Thoracic aorta (tissue), 2 donors: ENCODE results near the gene ZBTB39. TPM values are rescaled to one million over a fixed set of nuclear protein-coding genes. Genes with fewer than 3 reads are reported as not detected.

Experiments used
- ATAC-seq: fragments of 150-250 bp; one replicate; pipeline ENCODE4 v1.8.0; 2017; ENCODE audit warnings: low read depth; ENCODE audit not compliant: insufficient number of reproducible peaks, low FRiP score
- DNase-seq: peaks from one replicate; pipeline ENCODE4 v3.0.0-alpha.2; 2020; ENCODE audit warnings: low spot score
- H3K27ac ChIP-seq, 2 donors: fragments of 200-600 bp; sonication (generic); 1 replicate in 1 of 2; 2 replicates in 1 of 2; pipeline ENCODE4 v1.5.1; 2016; ENCODE audit warnings: mild to moderate bottlenecking in 2 of 2, moderate library complexity in 2 of 2
- H3K27me3 ChIP-seq: fragments of 200-600 bp; sonication (generic); replicated peaks from 2 replicates; pipeline ENCODE4 v1.6.0; 2016; ENCODE audit warnings: mild to moderate bottlenecking; ENCODE audit not compliant: insufficient read depth
- H3K36me3 ChIP-seq: fragments of 200-600 bp; sonication (generic); one replicate; pipeline ENCODE4 v1.5.1; 2016
- H3K4me1 ChIP-seq, 2 donors: fragments of 200-600 bp; sonication (generic); 1 replicate in 1 of 2; 2 replicates in 1 of 2; pipeline versions ENCODE4 v1.5.1 to v1.6.0; 2016; ENCODE audit warnings: low read depth in 2 of 2, mild to moderate bottlenecking in 1 of 2; ENCODE audit not compliant: control insufficient read depth in 1 of 2
- H3K4me3 ChIP-seq: fragments of 200-600 bp; sonication (generic); 2 replicates; pipeline ENCODE4 v1.5.1; 2016; ENCODE audit warnings: mild to moderate bottlenecking
- H3K9me3 ChIP-seq: fragments of 200-600 bp; sonication (generic); 2 replicates; pipeline ENCODE4 v1.5.1; 2016
- total RNA-seq, 2 donors: library from RNA; depleted of rRNA; stranded (reverse); fragments of >200 nt; gene quantifications; one replicate each; pipeline versions ENCODE4 v1.1.0 to v1.2.3, GENCODE V29; 2016
- TF ChIP-seq, protein P1 (sequence below): fragments of 200-600 bp; sonication (generic); IDR thresholded peaks from one replicate; pipeline ENCODE4 v1.5.1; 2019; ENCODE audit warnings: antibody characterized with exemption

The ZBTB39 gene
- total RNA-seq, 2 donors from 2014 or later, result 3.1 to 8.3 TPM

DNA sequence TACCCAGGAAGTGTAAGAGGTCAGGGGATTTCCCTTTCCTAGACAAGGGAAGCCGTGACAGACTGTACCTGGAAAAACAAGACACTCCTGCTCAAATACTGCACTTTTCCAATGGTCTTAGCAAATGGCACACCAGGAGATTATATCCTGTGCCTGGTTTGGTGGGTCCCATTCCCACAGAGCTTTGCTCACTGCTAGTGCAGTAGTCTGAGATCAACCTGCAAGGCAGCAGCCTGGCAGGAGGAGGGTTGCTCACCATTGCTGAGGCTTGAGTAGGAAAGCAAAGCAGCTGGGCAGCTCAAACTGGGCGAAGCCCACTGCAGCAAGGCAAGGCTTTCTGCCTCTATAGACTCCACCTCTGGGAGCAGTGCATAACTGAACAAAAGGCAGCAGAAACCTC is 47.9 kb downstream of the ZBTB39 start:
- DNase-seq (no peak), ATAC-seq (no peak)
- peaks cover 7% of the 10 kb centered on the region for H3K9me3 ChIP-seq
- no peak overlapping the region for H3K27ac ChIP-seq
- TF ChIP-seq, protein P1, sequence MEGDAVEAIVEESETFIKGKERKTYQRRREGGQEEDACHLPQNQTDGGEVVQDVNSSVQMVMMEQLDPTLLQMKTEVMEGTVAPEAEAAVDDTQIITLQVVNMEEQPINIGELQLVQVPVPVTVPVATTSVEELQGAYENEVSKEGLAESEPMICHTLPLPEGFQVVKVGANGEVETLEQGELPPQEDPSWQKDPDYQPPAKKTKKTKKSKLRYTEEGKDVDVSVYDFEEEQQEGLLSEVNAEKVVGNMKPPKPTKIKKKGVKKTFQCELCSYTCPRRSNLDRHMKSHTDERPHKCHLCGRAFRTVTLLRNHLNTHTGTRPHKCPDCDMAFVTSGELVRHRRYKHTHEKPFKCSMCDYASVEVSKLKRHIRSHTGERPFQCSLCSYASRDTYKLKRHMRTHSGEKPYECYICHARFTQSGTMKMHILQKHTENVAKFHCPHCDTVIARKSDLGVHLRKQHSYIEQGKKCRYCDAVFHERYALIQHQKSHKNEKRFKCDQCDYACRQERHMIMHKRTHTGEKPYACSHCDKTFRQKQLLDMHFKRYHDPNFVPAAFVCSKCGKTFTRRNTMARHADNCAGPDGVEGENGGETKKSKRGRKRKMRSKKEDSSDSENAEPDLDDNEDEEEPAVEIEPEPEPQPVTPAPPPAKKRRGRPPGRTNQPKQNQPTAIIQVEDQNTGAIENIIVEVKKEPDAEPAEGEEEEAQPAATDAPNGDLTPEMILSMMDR, result no peak
- no peaks in the 10 kb centered on the region for H3K36me3 ChIP-seq
- H3K4me3 ChIP-seq, result no peak overlapping the region
- H3K27me3 ChIP-seq, result no peaks in the 10 kb centered on the region
- H3K4me1 ChIP-seq, result no peaks in the 10 kb centered on the region

DNA sequence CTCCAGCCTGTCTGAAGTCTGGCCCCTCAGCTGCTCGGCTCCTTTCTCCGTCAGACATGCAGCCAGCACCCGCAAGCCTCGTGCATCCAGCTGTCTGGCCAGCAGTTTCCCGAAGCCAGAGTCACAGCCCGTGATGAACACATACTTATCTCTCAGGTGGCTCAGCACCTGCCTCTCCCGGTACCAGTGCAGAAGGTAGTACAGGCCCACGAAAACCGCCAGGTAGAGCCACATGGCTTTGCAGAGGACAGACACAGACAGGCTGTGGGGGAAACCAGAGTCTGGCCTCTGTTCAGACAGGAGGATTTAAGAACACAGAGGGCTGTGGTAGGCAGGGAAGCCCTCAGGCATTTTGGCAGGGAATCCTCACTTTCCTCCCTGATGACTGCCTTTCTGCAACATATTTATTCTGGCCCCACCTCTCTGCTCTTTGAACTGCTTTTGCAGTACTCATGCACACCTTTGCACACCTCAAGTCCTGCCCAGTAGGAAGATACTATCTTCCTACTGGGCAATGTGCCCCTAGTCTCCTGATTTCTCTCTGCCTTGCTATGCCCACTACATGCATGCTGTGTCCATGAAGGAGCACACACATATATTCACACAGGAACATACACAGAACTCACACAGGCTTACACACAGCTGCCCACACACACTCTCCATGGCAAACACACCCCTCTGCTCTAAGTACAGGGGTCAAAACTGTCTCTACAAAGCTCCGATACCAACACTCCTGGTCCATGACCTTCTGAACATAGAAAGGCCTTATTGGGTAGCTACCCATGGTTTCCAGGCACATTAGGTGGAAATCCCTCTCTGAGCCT is 48.9 kb downstream of the ZBTB39 start, which contains the start of gene RDH16:
Gene RDH16 (minus strand): TSS at position 380 of the 824 bp plus-strand sequence. CDS start 146 bp downstream, at position 234.
- TF ChIP-seq, protein P1, result no peak
- no peak within 1 kb of the TSS for H3K4me3 ChIP-seq
- no peaks in the 10 kb centered on the region for H3K36me3 ChIP-seq
- peaks cover 7% of the 10 kb centered on the region for H3K9me3 ChIP-seq
- ATAC-seq (no peak), DNase-seq (no peak)
- no peaks in the 10 kb centered on the region for H3K4me1 ChIP-seq
- H3K27me3 ChIP-seq, result no peaks in the 10 kb centered on the region
- H3K27ac ChIP-seq, result no peak within 1 kb of the TSS

DNA sequence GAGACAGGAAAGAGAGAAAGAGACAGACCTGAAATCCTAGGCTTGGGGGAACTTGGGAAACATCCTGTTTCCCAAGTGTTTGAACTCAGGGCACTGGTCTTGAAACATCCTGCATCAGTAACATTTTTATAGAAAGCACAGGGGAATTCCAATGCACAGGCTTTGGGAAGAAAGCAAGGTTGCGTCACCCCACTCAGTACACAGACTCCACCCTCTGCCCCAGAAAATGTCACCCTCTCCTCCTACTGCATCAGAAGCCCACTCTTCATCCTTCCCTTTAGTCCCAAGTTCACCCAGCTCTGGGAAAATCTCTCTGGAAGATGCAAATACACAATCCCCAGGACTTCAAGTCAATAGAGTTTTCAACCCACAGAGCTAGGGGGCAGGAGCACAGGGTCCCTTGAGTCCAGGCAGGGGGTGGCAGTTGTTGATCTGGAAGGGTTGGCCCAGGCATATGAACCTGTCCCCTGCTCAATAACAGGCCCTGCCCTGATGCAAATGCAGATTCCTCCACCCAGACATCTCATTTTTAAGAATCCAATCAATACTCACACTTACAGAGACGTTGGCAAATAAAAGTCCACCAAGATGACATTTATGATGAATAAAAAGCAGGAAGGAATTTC is 50.6 kb downstream of the ZBTB39 start:
- no peak for ATAC-seq

DNA sequence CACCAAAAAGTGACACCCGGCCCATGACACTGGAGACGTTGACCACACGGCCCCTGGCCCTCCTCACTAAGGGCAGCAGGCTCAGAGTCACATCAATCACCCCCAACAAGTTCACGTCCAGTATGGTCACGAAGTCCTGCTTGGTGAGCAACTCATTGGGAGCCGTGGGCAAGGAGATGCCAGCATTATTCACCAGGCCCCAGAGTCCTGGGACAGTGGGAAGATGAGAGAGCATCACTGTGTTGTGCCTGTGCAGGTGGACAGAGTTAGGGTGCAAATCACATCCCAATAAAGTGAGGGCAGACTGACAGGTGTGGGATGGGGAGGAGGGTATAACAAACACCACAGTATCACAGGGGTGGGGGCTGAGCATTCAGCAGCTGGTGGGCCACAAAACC is 51.4 kb downstream of the ZBTB39 start:
- no peak overlapping the region for H3K27ac ChIP-seq
- peaks cover 7% of the 10 kb centered on the region for H3K9me3 ChIP-seq
- TF ChIP-seq, protein P1, result no peak
- H3K4me1 ChIP-seq, result no peaks in the 10 kb centered on the region
- ATAC-seq, result no peak
- H3K36me3 ChIP-seq, result no peaks in the 10 kb centered on the region
- no peaks in the 10 kb centered on the region for H3K27me3 ChIP-seq
- H3K4me3 ChIP-seq, result no peak overlapping the region
- DNase-seq, result no peak

More for the DNA sequence above, 50.6 kb downstream of the ZBTB39 start:
- no peaks in the 10 kb centered on the region for H3K27me3 ChIP-seq
- H3K27ac ChIP-seq, result no peak overlapping the region
- peaks cover 7% of the 10 kb centered on the region for H3K9me3 ChIP-seq
- no peak for DNase-seq
- H3K36me3 ChIP-seq, result no peaks in the 10 kb centered on the region
- no peaks in the 10 kb centered on the region for H3K4me1 ChIP-seq
- H3K4me3 ChIP-seq, result no peak overlapping the region
- TF ChIP-seq, protein P1, result no peak

DNA sequence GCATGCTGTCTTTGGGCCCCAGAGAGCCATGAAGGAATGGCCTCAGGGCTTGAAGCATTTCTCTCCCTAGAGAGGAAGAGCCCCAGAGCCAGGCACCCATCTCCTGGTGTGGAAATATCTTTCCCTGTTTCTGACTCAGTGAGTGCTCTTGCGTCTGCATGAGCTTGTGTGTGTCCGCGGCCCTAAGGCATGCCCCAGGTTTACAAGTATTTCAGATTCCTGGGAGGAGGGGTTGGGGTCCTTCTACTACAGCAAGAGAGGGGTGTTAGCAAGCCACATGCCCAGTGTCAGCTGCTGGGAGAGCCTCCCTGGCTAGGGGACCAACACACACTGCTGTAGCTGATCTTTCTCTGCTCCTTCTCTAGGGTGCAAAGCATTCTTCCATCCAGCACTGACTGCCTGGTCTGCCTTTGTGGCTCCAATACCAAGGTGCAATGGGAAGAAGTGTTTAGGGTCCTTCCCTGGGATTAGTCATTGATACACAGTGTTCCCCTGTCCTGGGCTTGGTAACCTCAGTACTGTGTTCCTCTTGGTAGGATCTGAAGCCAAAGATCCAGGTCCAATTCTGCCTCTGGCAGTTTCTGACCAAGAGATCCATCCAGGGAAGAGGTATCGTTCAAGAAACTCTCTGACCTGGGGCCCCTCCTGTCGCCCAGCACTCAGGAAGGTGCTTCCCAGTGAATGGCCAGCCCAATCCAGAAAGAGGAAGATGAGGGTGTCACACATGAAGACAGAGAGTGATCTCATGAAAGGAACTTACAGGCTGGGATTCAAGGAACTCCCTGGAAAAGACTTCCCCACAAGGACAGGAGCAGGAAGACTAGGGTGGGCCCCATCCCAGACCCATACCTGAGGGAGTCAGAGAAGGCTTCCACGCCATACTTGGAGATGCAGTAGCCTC is 52.0 kb downstream of the ZBTB39 start:
- Histone ChIP-seq H3K4me3 (no peak overlapping the region), H3K27me3 (no peaks in the 10 kb centered on the region), H3K4me1 (no peaks in the 10 kb centered on the region), H3K27ac (no peak overlapping the region), H3K9me3 (peaks cover 7% of the 10 kb centered on the region), H3K36me3 (no peaks in the 10 kb centered on the region)
- TF ChIP-seq, protein P1, result no peak
- ATAC-seq (no peak), DNase-seq (no peak)
